HG03565 (cell line): ENCODE measurements around the gene DDOST.

Experiments used
- ATAC-seq: cut with Tn5 transposase; IDR thresholded peaks from one replicate; pipeline ENCODE4 v1.9.1; 2021; ENCODE audit warnings: mild to moderate bottlenecking, moderate library complexity; ENCODE audit not compliant: unreplicated experiment

Gene DDOST

DNA sequence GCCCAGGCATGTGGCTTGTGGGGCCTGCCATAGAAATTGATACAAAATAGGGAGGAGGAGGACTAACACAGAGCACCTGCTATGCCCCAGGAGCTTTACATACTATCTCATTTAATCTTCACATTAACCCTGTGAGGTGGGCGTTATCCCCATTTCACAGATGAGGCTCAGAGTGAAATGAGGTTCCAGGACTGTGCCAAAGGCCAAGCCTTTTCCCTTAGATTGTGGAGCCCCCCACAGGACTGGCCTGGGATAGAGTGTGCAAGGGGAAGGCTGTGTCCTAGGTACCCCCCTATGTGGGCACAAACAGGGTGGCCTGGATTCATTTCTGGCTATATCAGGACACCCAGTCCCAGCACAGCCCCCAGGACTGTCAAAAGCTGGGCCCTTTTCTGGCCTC lies 2.2 kb upstream of the DDOST start:
- ATAC-seq: no peak

- ATAC-seq: no peak
These were observed 924 bp upstream of the DDOST start for GRCh38 chr1:20662110-20662475.

- ATAC-seq: no peak
These were observed 342 bp downstream of the DDOST start for GRCh38 chr1:20660847-20661206.

DNA sequence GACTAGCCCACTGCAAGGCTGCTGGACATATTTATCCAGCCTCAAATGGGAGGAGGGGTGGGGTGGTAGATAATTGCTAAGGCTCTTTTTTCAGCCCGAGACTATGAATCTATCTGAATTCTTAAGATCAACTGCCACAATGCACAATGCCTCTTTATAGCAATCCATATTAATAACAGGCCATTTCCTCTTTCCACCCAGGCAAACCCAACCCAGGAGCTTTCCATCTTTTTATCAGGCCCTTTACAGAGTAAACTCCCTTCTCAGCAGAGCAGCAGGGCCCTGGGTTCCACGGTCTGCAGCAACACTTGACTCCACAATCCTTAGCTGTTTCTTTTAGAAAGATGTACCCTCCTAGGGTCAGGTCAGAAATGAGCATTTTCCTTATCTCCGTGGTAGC lies 806 bp downstream of the DDOST start:
- no peak for ATAC-seq

- ATAC-seq: no peak
These were observed 2.8 kb downstream of the DDOST start for GRCh38 chr1:20658166-20658915.

DNA sequence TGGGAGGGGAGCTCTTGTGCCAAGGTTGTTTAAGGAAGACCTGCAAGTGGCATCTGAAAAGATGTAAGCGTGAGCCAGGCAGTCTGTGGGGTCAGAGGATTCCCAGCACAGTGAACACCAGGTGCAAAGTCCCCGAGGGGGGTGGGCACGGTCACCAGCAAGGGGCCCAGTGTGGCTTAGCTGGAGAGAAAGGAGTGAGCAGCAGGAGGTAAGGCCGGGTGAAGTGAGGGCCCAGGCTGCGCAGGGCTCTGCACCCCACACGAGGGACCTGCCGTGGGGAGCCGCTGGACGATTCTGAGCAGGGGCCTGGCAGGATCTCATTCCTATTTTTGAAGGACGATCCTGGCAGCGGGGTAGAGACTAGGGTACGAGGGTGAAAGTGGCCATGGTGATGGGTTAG lies 4.1 kb downstream of the DDOST start:
- ATAC-seq: no peak

DNA sequence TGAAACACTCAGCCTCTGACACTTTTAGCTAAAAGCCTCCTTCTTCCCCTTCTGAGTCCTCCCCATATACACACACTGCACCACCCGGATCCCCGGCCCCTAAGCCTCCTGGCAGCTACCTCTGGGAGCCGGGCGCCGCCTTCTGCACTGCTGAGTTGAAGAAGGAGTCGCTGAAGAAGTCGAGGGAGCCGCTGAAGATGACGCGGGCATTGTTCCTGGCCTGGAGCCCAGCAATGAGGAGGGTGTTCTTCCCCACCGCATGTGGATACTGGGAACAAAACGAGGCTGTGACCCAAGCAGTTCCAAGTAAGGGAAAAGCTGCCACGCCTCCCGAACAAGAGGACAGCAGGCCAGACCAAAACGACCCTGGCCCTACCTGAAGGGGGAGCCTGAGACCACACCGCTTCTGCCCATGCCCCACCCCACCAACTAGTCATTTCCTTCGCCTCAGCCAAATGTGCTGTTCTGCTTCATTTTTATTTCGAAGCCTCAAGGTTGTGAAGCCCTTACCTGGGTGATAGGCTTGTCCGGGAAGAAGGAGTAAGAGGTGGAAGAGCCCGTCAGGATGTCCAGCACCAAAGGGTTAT lies 7.0 kb downstream of the DDOST start:
- ATAC-seq: no peak

- no peak for ATAC-seq
These were observed 8.9 kb downstream of the DDOST start for GRCh38 chr1:20652300-20652699.

DNA sequence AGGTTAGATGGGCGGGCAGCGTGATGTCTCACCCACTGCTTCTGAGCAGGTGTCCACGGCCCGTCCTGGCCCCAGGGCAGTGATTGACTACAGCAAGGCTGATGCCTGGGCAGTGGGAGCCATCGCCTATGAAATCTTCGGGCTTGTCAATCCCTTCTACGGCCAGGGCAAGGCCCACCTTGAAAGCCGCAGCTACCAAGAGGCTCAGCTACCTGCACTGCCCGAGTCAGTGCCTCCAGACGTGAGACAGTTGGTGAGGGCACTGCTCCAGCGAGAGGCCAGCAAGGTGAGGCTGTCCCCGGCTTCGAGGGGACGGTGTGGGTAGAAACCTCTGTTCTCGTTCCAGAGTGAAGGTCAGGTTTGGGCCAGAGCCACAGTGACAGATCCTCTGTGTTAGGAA lies 12.2 kb downstream of the DDOST start:
- no peak for ATAC-seq

DNA sequence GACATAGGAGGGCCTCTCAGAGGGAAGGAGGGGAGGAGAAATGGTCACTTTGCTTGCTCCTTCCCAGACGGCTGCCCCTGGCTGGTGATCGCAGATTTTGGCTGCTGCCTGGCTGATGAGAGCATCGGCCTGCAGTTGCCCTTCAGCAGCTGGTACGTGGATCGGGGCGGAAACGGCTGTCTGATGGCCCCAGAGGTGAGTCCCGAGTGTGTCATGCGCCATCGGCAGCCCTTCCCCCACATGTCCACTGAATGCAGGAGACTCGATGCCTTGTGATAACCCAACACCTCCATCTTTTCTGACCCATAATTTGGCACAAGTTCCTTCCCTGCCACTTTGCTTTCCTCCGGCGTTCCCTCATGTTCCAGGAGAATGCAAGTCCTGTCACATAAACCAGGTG lies 12.7 kb downstream of the DDOST start:
- ATAC-seq: no peak

DNA sequence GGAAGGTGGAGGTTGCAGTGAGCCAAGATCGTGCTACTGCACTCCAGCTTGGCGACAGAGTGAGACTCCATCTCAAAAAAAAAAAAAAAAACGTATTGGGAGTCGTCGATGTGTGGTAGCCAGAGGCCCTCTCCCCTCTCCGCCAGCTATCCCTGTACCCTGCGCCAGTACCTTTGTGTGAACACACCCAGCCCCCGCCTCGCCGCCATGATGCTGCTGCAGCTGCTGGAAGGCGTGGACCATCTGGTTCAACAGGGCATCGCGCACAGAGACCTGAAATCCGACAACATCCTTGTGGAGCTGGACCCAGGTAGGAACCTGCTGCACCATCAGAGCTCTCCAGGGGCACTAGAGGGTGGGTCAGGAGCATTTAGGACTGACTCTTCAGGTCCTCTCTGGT lies 15.8 kb downstream of the DDOST start:
- ATAC-seq: no peak

GRCh38 chr1:20644416-20644815 lies 16.8 kb downstream of the DDOST start:
- no peak for ATAC-seq

DNA sequence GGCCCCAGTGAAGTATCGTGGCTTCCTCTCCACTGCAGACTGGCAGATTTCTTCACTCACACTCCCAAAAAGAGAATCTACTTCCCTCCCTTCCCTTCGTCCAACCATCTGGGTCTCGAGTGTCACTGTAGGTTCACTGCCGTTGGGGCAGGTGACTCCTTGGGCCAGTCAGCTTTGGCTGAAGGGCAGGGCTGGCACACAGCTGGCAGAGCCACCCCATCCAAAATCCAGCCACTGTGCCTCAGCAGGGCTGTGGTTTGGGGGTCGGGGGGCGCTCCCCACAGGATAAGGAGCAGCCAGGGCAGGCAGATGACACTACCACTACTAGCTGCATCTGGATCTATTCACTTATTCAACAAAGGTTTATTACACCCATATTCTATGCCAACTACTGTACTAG lies 18.1 kb downstream of the DDOST start:
- ATAC-seq: no peak

- no peak for ATAC-seq
These were observed 19.2 kb downstream of the DDOST start for GRCh38 chr1:20641975-20642374.

- no peak for ATAC-seq
These were observed 21.0 kb downstream of the DDOST start for GRCh38 chr1:20640183-20640597.

GRCh38 chr1:20636785-20637347 lies 24.3 kb downstream of the DDOST start:
- no peak for ATAC-seq

DNA sequence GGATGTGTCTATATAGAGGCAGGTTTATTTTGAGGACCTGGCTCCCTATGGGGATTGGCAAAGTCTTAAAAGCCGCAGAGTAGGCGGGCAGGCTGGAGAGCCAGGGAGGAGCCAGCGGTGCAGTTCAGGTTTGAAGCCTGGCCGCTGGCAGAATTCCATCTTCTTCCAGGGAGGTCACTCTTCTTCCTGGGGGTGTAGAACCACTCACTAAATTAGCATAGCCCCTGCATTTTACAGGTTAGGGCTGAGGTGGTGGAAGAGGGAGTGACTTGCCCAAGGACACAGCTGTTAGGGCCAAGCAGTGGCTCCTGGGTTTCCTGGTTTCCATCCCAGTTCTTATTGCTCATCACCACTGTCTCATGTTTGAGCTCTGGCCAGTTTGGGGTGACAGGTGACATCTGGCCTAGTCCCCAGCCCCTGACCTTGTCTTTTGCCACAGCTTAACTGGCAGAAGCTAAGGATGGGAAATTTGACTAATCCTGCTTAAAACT lies 26.5 kb downstream of the DDOST start:
- no peak for ATAC-seq

DNA sequence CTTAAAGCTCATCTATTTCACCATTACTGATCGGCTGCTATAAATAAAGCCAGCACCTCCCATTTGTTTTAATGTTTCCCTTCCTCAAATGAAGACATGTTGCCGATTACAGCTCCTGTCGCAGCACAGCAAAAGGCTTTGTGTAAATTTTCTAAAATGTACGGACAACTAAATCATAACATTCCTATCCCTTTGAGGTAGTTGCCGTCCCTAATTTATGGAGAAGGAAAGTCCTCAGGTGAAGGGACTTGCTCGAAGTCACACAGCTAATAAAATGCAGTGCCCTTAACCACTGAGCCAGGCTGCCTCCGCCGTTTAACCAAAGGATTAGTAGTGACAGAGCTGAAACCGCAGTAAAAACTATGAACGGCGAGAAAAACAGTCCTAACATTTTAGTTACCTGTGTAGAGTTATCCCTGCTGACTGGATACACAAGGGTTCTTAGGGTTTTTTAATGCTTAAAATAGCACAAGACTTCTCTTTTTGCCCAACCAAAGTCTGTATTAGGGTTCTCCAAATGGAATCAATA lies 27.0 kb downstream of the DDOST start:
- no peak for ATAC-seq

- ATAC-seq: peak; percentile 47
These were observed 27.7 kb downstream of the DDOST start, which contains the start of gene PINK1 for GRCh38 chr1:20633190-20634064. TSS of gene PINK1 (plus strand) at chr1:20633458. CDS start at chr1:20633549, 91 bp downstream.

GRCh38 chr1:20632386-20632785 lies 28.8 kb downstream of the DDOST start:
- no peak for ATAC-seq

DNA sequence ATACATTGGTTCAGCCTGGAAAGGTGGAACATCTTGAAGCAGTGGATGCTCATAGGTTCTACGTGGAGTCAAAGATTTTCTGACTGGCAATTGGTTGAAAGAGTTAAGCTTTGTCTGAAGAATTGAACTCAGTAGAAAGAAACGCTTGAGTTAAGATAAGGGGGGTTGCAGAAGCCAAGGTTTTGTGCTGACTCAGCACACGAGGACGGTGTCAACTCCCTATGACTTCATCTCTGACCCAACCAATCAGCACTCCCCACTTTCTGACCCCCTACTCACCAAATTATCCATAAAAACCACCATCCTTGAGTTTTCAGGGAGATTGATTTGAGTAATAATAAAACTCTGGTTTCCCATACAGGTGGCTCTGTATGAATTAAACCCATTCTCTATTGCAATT lies 30.4 kb downstream of the DDOST start:
- no peak for ATAC-seq
